Mononuclear cell (primary cell): Measurements from ENCODE around the gene KIAA1549. TPM values are rescaled to one million over a fixed set of nuclear protein-coding genes. Genes with fewer than 3 reads are reported as not detected.
A peak's percentile ranks its signal among the peaks of the same experiment; 100 is the strongest.
"Not testable (repeated sequence)": the region's sequence is repeated elsewhere in the genome, so short reads cannot be mapped to it uniquely, and the experiment has no call there.

Source experiments
- H3K27me3 ChIP-seq: 2 replicates; pipeline ENCODE4 v1.6.0; 2011; ENCODE audit warnings: low read length, control low read depth; ENCODE audit not compliant: insufficient read depth
- H3K4me1 ChIP-seq: 2 replicates; pipeline ENCODE4 v1.5.1; 2011; ENCODE audit warnings: mild to moderate bottlenecking, low read length, control low read depth; ENCODE audit not compliant: insufficient read depth
- H3K4me3 ChIP-seq: 2 replicates; pipeline ENCODE4 v1.5.1; 2011; ENCODE audit warnings: mild to moderate bottlenecking, low read length, moderate library complexity
- H3K9me3 ChIP-seq: 2 replicates; pipeline ENCODE4 v1.5.1; 2011; ENCODE audit warnings: low read depth, mild to moderate bottlenecking, control low read depth, low read length
- total RNA-seq: library from RNA; depleted of rRNA; stranded (reverse); fragments of >200 nt; gene quantifications from one replicate; pipeline ENCODE4 v1.2.3, GENCODE V29; 2012

Gene KIAA1549
- total RNA-seq, result 0.10 TPM

DNA sequence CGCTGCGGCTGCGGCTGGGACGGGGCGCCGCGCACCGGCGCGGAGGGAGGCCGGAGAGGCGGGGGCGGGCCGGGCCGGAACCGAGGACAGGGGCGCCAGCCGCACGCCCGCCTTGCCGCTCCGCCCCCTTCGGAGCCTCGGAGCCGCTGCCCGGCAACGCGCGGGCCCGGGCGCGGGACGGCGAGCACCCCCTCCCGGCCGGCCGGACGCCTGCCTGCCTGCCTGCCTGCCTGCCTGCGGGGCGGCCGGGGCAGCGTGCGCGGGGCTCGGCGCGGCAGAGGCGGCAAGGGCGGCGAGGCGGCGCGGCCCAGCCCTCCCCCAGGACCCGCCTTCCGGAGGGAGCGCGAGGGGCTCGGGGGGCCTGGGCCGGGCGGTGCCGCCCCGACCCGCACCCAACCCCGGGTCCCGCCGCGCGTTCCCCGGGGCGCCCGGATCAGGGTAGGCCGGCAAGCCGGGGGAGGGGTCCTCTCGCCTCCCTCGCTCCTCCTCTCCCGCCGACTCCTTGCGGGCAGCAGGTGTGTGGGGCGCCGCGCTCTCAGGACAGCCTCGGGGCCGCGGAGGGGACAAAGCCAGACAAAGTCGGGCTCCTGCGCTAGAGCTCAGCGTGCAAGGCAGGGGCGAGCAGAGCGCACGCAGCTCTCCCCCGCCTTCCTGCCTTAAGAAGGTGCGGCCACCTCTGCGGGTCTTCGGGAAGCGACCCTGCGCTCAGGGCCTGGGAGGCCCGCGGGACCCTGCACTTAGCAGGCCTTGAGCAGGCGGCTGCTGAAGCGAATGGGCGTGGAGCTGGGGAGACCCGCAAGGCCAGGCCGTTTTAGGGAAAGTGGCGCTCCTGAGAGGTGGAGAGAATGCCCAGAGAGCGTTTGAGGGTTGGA, at the start of gene KIAA1549:
Gene KIAA1549 (minus strand): TSS at position 58 of the 872 bp plus-strand sequence. CDS start 120 bp downstream, outside the sequence.
- Histone ChIP-seq H3K4me3 (peak within 1 kb of the TSS; percentile 12), H3K4me1 (peaks cover 8% of the 10 kb centered on the region), H3K27me3 (peaks cover 40% of the 10 kb centered on the region), H3K9me3 (no peaks in the 10 kb centered on the region)

DNA sequence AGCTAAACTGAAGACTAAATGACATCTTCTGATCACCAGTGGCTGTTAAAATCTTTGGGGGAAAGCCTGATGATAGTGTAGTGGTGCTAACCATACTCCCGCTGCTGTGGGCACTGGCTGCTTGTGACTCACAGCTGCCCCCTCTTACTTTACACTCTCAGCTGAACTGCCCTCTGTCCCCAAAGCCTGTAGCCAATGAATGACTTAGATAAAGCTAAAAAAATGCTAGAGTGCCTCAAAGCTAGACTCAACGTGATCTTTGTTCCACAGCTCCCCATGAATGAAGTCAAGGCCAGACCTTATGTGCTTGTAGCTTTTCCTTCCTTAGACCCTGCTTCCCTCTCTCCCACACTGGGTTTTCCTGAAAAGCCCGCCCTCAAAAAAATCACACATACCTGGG, 48.2 kb upstream of the KIAA1549 start:
- Histone ChIP-seq H3K4me1 (no peaks in the 10 kb centered on the region), H3K4me3 (no peak overlapping the region), H3K9me3 (no peaks in the 10 kb centered on the region), H3K27me3 (no peaks in the 10 kb centered on the region)

DNA sequence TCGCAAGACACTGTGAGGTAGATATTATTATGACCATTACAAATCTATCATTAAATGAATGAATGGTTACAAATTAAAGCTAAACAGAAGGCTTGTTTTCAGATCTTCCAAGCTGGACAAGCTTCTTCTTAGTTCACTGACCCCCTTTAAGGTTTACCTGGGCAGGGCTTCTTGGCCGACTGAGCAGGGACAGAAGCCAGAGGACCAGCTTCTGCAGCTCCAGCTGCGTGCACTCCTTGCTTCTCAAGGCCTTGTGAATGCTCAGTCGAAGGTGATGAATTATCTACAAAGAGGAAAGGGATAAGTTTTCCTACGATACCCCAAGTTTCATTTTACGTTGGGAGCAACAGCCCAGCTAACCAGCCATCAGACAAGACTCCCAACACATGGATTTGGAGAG, 45.4 kb upstream of the KIAA1549 start:
- Histone ChIP-seq H3K4me1 (no peaks in the 10 kb centered on the region), H3K4me3 (no peak overlapping the region), H3K27me3 (no peaks in the 10 kb centered on the region), H3K9me3 (no peaks in the 10 kb centered on the region)

DNA sequence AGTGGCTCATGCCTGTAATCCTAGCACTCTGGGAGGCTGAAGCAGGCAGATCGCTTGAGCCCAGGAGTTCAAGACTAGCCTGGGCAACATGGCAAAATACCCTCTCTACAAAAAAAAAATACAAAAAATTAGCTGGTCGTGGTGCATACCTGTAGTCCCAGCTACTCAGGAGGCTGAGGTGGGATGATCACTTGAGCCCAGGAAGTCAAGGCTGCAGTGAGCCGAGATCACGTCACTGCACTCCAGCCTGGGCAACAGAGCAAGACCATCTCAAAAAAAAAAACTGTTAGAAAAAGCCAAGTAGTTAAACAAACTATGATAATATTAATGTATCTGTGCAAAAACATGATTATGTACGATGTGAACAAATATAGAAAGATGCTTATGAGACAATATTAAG, 44.7 kb upstream of the KIAA1549 start:
- not testable (repeated sequence) for H3K4me1 ChIP-seq, H3K27me3 ChIP-seq, H3K4me3 ChIP-seq, H3K9me3 ChIP-seq

DNA sequence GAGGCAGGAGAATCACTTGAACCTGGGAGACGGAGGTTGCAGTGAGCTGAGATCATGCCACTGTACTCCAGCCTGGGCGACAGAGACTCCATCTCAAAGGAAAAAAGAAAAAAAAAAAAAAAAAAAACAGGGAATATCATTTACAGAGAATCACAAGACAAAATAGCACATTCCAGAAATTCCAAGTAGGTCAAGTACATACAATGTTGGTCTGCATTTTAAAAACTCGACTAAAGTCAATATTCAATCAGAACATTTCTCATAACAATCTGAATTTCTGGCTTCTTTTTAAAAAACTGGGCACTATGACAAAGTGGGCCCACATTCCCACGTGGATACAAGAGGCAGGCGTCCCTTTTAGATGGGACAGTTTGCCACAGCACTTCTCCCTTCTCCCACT, 41.9 kb upstream of the KIAA1549 start:
- H3K27me3 ChIP-seq, result no peaks in the 10 kb centered on the region
- no peaks in the 10 kb centered on the region for H3K4me1 ChIP-seq
- no peaks in the 10 kb centered on the region for H3K9me3 ChIP-seq
- H3K4me3 ChIP-seq, result no peak overlapping the region

DNA sequence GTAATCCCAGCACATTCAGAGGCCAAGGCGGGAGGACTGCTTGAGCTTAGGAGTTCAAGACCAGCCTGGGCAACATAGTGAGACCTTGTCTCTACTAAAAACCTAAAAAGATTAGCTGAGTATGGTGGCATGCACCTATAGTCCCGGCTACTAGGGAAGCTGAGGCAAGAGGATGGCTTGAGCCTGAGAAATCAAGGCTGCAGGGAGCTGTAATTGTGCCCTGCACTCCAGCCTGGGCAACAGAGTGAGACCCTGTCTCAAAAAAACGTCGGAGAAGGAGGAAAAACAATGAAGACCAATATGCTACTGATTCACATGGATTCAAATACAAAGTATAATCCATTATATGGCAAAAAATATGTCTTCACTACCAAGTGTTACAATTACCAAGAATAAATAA, 41.1 kb upstream of the KIAA1549 start:
- no peak overlapping the region for H3K4me3 ChIP-seq
- H3K4me1 ChIP-seq, result no peaks in the 10 kb centered on the region
- H3K9me3 ChIP-seq, result no peaks in the 10 kb centered on the region
- H3K27me3 ChIP-seq, result no peaks in the 10 kb centered on the region

DNA sequence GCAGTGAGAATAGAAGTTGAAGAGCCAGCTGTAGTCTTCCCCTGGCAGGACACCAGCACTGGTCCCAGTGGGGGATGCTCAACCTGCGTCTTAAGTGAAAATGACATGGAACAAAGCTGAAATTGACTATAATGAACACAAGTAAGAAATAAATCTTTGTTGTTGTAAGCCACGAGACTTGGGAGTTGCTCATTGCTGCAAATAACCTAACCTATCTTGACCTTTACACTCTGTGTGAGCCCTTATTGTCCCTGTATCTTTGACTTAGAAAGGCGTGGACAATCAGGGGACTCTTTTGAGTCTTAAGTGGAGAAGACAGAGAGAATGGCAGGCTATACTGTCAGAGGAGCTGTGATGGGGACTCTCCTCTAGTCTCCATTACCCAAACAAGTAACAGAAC, 37.7 kb upstream of the KIAA1549 start:
- H3K4me1 ChIP-seq, result no peaks in the 10 kb centered on the region
- H3K9me3 ChIP-seq, result no peaks in the 10 kb centered on the region
- no peak overlapping the region for H3K4me3 ChIP-seq
- H3K27me3 ChIP-seq, result no peaks in the 10 kb centered on the region

DNA sequence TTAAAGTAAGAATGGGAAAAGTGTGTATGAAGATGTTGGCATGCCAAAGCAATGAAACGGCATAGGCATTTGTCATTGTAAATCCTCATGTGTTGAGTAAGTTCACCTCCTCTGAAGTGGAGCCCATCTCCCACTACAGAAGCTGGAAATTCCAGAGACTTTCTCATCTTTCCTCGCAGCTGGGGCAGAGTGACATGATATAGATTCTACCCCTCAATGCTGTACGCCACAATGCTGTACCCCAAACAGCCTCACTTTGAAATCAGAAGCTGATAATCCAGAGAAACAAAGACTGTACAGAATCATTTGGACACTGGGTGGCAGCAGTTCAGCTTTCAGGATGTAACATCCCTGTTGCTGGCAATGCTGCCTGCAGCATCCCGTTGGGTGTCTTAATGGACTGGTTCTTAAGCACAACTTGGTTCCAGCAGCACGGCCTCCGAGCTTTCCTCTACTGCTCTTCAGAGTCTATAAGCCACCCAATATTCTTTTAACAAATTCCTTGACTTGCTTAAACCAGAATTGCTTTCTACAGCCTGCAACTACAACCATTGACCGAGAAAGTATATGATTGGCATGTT, 35.8 kb upstream of the KIAA1549 start:
- Histone ChIP-seq H3K27me3 (no peaks in the 10 kb centered on the region), H3K4me3 (no peak overlapping the region), H3K4me1 (no peaks in the 10 kb centered on the region), H3K9me3 (no peaks in the 10 kb centered on the region)

DNA sequence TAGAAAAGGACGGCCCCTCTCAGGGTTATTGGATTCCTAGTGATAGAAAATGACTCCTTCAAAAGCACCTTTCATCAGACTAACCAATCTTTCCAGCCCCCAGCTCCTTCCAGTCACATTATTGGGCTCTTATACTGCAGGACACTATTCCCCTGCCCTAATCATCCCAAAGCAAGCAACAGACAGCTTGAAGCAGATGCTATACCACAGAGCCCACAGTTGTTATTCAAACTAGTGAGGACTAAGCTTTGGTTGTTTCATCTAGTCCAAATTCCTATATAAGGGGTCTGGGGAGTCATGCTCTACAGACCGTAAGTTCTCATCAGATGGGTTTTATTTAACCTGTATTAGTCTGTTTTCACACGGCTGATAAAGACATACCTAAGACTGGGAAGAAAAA, 30.2 kb upstream of the KIAA1549 start:
- Histone ChIP-seq H3K27me3 (no peaks in the 10 kb centered on the region), H3K4me1 (no peaks in the 10 kb centered on the region), H3K9me3 (no peaks in the 10 kb centered on the region)

DNA sequence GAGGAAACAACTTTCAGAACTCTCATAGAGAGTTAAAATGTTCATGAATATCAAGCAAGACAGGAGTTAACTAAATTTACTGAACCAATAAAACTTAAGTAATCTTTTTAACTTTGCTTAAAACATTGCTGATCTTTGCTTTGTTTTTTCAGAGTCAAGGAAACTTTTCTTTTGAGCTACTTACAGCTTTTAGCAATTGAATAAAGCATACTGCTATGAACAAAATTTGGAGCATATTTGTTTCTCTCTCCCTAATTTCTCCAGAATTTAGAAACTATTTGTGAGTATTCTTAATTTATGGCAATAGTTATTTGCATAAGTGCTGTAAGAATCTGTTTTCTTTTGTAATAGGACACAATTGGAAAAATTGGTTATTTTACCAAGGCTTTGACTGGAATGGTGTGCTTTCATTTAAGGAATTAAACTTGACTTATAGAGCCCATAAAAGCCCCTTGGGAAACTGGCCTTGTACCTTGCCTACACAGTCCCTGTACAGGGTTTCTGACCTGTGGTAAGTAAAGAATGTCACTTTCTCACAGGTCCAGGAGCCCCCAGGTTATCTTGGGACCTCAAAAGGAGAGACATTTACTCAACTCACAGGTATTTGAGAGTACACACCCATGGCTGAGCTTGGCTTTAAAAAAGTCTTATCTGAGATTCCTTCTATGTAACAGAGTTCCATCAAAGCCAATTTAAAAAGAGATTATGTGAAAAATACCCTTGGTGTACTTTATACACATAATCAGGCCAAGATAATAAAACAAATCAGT, 23.3 kb upstream of the KIAA1549 start:
- H3K9me3 ChIP-seq, result peaks cover 10% of the 10 kb centered on the region
- H3K4me3 ChIP-seq, result no peak overlapping the region
- H3K4me1 ChIP-seq, result no peaks in the 10 kb centered on the region
- H3K27me3 ChIP-seq, result no peaks in the 10 kb centered on the region

More for the DNA sequence above, 30.2 kb upstream of the KIAA1549 start:
- H3K4me3 ChIP-seq, result no peak overlapping the region

DNA sequence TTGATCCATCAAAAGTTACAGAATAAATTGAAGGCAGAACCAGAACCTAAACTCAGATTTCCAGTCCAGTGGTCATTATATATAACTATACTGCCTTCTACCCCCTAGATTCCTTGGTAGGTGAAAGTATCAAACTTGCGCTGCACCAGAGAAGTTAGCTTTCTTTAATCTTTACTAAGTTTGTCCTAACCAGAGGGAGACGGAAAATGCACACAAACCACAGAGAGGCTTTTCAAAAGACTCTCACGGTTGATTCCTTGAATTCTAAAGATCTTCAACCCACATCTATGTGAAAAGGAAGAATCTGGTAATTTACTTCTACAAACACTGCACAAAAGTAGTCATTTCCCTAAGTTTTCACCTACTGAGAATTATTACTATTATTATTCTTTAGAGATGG, 18.2 kb upstream of the KIAA1549 start:
- Histone ChIP-seq H3K27me3 (no peaks in the 10 kb centered on the region), H3K4me1 (no peaks in the 10 kb centered on the region), H3K9me3 (peaks cover 8% of the 10 kb centered on the region), H3K4me3 (no peak overlapping the region)

DNA sequence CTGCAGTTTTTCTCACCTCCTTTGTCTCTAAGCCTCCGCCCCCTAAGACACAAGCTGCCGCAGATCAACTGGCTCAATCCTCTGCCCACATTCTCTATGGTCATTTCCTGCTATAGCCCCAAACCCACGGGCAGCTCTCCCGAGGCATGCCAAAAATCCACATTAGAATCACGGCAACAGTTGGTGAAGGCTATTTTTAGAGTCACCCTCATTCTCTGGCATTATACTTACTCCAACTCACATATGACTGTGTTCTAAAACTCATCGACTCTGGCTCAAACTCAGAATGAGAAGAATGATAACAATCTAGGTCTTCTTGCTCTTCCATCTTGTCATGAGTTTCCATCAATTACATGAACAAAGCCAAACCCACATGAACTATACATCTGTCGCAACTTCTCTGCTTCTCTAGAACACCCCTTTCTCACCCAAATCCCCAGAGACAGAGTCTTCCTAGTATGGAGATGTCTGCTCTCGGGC, 10.9 kb upstream of the KIAA1549 start:
- Histone ChIP-seq H3K4me3 (no peak overlapping the region), H3K4me1 (no peaks in the 10 kb centered on the region), H3K9me3 (peaks cover 7% of the 10 kb centered on the region), H3K27me3 (peaks cover 7% of the 10 kb centered on the region)

DNA sequence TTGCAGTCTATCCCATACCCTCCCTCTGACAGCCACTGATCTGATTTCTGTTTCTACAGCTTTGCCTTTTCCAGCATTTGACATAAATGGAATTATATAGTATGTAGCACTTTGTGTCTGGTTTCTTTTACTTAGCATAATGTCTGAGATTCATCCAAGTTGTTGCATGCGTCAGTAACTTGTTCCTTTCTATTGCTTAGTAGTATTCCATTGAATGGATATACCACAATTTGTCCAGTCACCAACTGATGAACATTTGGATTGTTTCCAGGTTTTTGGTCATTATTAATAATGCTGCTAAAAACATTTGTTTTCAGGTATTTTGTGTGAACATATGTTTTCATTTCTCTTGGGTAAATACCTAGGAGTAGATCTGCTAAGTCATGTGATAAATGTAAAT, 6.5 kb upstream of the KIAA1549 start:
- Histone ChIP-seq H3K9me3 (peaks cover 7% of the 10 kb centered on the region), H3K27me3 (peaks cover 9% of the 10 kb centered on the region), H3K4me1 (no peaks in the 10 kb centered on the region), H3K4me3 (no peak overlapping the region)

DNA sequence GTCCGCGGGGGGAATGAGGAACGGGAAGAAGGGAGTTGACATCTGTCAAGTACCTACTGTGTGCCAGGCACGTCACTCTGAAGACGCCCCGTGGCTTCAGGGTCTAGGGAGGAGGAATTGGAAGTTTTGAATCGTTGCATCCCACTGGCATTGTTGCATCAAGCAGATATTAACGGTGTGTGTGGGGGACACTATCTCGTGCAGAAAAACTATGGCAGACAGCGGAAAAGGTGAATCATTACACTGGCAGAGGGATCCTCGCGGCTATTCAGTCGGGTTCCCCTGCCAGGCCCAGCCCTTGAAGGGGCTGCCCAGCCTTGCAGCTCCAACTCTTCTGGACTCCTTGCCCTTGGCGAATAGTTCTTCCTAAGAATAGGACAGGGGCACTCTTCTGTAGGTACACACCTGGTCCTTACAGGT, 1.0 kb upstream of the KIAA1549 start:
- H3K4me3 ChIP-seq, result no peak overlapping the region
- H3K9me3 ChIP-seq, result no peaks in the 10 kb centered on the region

More for the DNA sequence above, 1.0 kb upstream of the KIAA1549 start:
- peaks cover 37% of the 10 kb centered on the region for H3K27me3 ChIP-seq
- peaks cover 8% of the 10 kb centered on the region for H3K4me1 ChIP-seq
